Effector memory CD8-positive, alpha-beta T cell (primary cell): ENCODE results near the gene ROBO2.

Source experiments
- ATAC-seq: fragments of 150-1000 bp; cut with Tn5 transposase; replicated peaks from 2 replicates; pipeline ENCODE4 v1.10.0; 2021; ENCODE audit warnings: mild to moderate bottlenecking, moderate library complexity
- DNase-seq, 3 experiments: peaks; one replicate each; pipeline ENCODE4 v3.0.0; 2021
- H3K27ac Mint-ChIP-seq, 2 donors: one replicate each; pipeline ENCODE4 v1.8.0; 2022; ENCODE audit warnings: mild to moderate bottlenecking in 2 of 2, mixed read lengths in 2 of 2, moderate library complexity in 2 of 2
- H3K27me3 Mint-ChIP-seq, 2 donors: one replicate each; pipeline ENCODE4 v1.8.0; 2022; ENCODE audit warnings: mixed read lengths in 2 of 2
- H3K36me3 Mint-ChIP-seq: one replicate; pipeline ENCODE4 v1.8.0; 2022; ENCODE audit warnings: mild to moderate bottlenecking, moderate library complexity, mixed read lengths; ENCODE audit not compliant: insufficient read depth
- H3K4me1 Mint-ChIP-seq, 2 donors: one replicate each; pipeline ENCODE4 v1.8.0; 2022; ENCODE audit warnings: low read depth in 2 of 2, mixed read lengths in 2 of 2
- H3K4me3 Mint-ChIP-seq, 2 donors: one replicate each; pipeline ENCODE4 v1.8.0; 2022; ENCODE audit warnings: mild to moderate bottlenecking in 2 of 2, mixed read lengths in 2 of 2, moderate library complexity in 2 of 2
- H3K9me3 Mint-ChIP-seq, 2 donors: one replicate each; pipeline ENCODE4 v1.8.0; 2022; ENCODE audit warnings: mixed read lengths in 2 of 2

Gene ROBO2

DNA sequence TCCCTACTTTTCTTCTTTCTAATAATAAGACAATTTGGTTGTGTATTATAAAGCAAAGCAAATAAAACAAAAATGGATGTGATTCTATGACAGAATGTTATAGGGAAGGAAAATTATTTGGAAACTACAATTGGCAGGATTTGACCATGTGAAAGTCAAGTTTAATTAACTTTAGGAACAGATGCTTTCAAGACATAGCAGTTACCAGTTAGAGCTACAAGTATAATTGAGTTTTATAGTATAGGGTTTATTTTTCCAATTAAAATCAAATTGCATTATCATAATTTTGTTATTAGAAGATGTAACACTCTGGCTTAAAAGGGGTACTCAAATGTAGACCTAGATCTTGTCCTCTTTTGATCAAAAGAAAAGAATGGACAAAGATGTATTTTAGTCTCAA lies 110.9 kb downstream of the ROBO2 start:
- DNase-seq (no peak), ATAC-seq (no peak)
- no peak overlapping the region for H3K4me3 Mint-ChIP-seq
- peaks cover 0 to 9% of the 10 kb centered on the region in 2 donors for H3K9me3 Mint-ChIP-seq
- no peaks in the 10 kb centered on the region for H3K36me3 Mint-ChIP-seq
- no peak overlapping the region for H3K27ac Mint-ChIP-seq
- no peaks in the 10 kb centered on the region for H3K27me3 Mint-ChIP-seq
- no peaks in the 10 kb centered on the region for H3K4me1 Mint-ChIP-seq

DNA sequence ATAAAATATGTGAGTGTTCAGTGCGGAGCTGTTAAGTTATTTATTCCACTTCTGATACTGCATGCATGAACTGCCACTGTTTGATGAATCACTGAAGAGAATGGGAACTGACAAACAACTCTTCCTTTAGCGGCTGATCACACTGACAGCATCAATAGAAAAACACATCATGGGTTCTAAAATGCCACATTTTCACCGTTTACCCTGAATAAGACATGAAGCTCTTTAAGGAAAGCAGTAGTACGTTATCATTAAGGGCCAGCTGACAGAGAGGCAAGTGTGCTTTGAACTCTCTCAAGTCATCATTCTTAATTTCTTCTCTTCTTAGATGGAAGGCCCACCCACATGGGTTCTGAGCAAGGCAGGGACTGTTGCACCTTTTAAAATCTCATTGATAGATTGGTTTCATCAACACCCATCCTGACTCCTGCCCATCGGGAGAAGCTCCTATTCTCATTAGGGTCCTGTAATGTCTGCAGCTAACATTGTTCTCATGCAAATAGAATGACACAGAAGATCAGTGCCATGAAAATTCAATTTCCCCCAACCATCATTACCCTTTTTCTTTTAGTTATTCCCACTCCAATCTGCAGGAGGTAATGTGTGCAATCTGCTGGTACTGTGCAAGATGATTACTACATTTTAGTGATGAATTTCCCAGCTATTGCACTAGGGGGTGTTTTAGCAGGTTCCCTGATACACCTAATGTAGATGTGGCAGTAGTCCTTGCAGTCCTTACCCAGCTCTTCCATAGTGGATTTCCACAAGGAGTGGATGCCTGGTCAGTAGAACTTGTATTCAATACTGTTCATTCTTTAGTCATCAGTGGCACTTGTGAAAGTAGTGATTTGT lies 119.1 kb downstream of the ROBO2 start:
- no peak overlapping the region for H3K4me3 Mint-ChIP-seq
- no peak overlapping the region for H3K27ac Mint-ChIP-seq
- H3K4me1 Mint-ChIP-seq: no peaks in the 10 kb centered on the region
- H3K27me3 Mint-ChIP-seq: no peaks in the 10 kb centered on the region
- ATAC-seq (no peak), DNase-seq (no peak)
- H3K9me3 Mint-ChIP-seq: peaks cover 0 to 8% of the 10 kb centered on the region in 2 donors
- H3K36me3 Mint-ChIP-seq: no peaks in the 10 kb centered on the region

DNA sequence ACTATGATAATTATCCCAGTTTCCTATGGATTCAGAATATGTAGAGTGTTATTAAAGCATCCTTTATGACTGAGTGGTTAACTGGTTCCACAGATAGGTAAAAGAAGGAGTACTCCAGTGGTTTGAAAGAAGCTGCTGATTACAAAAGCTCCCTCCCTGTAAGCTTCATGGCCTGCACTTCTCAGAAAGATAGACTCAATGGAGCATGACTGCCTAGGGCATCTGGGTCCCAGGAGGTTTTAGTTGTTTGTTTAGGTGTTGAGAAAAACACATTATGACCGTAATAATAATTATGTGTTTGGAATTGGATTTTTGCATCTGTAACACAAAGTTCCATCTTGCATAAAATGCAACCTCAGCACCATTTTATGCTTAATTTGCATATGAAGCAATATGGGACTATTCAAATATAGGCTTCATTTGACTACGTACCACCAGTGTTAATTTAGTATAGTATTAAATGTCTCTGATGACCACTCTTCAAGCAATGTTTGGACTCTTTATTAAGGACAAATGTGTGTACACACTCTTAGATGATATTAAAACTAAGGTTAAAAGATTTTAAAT lies 121.1 kb downstream of the ROBO2 start:
- Mint-ChIP-seq H3K4me3 (no peak overlapping the region), H3K27me3 (no peaks in the 10 kb centered on the region)

DNA sequence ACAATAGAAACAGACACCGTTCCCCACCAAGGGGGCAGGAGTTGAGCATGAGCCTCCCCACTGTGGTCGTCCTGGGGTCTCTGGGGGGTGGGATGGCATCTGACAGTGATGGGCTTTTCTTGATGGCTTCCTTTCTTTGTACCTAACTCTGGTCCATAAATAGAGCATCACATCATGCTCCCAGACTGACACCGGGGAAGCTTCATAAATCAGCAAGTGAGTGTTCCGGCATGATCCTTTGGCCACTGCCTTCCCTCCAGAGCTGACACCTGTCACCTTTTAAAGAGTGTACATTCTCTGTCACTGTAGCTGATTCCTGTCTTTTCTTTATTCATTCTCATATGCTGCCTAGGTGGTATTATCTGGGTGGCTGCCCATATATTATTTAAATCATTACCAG lies 129.9 kb downstream of the ROBO2 start:
- no peaks in the 10 kb centered on the region for H3K27me3 Mint-ChIP-seq
- DNase-seq (no peak), ATAC-seq (no peak)
- no peak overlapping the region for H3K4me3 Mint-ChIP-seq
- H3K36me3 Mint-ChIP-seq: no peaks in the 10 kb centered on the region
- H3K27ac Mint-ChIP-seq: no peak overlapping the region
- no peaks in the 10 kb centered on the region for H3K4me1 Mint-ChIP-seq
- H3K9me3 Mint-ChIP-seq: peaks cover 0 to 4% of the 10 kb centered on the region in 2 donors

More for the DNA sequence above, 121.1 kb downstream of the ROBO2 start:
- Mint-ChIP-seq H3K4me1 (no peaks in the 10 kb centered on the region), H3K36me3 (no peaks in the 10 kb centered on the region), H3K27ac (no peak overlapping the region), H3K9me3 (peaks cover 0 to 3% of the 10 kb centered on the region in 2 donors)
- ATAC-seq (no peak), DNase-seq (no peak)

DNA sequence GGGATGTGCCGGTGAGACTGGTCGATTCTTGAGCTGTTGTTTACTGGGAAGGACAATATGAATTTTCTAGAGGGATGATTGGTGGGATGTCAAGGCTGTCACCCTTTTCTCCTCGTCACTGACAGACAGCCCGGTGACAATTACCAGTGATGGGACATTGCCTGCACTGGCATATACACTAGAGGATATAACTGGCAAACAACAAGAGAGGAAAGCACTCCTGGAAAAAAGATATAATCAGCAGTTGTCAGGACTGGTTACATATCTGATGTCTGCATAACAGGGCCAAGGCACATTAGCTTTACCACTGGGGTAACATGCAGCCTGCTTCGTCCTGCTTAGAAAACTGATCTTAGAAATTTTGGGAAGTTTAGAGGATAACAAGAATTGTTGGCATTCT lies 131.1 kb downstream of the ROBO2 start:
- ATAC-seq (no peak), DNase-seq (no peak)
- Mint-ChIP-seq H3K36me3 (no peaks in the 10 kb centered on the region), H3K27ac (no peak overlapping the region), H3K9me3 (peaks cover 11% of the 10 kb centered on the region in 2 donors), H3K4me3 (no peak overlapping the region), H3K27me3 (no peaks in the 10 kb centered on the region), H3K4me1 (no peaks in the 10 kb centered on the region)

DNA sequence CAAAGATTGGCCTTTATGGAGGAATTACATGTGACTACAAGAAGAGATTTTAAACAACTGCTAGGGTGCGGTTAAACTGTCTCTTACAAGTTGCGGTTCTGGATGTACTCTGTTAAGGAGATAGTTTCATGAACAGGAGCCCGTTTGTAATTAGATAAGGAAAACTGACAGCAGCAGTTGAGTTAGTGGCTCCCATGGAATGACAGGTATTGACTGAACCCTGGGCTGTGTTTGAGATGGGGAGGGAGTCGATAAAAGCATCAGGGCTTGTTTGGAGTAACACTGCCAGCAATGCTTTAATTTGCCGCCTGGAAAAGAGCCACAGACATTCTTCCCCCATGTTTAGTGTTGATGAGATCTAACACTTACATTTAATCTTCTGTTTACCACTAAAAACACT lies 139.9 kb downstream of the ROBO2 start:
- H3K27ac Mint-ChIP-seq: no peak overlapping the region
- no peaks in the 10 kb centered on the region for H3K27me3 Mint-ChIP-seq

DNA sequence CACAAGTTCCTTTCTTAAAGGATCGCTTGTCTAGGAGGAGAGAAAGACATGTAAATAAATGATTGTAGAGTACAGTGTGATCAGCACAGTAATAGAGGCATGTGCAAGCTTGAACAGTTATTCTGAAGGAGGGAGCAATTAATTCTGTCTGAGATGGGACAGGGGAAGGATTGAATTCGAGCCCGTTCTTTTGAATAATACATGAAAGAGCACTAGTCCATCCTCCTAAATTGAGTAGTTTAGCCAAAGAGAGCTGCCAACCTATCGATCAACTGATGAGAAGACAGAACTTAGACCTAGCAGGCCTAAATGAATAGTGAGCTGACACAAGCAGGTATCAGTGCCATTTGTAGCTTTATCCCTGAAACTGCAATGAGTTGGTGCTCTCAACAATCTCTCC lies 142.4 kb downstream of the ROBO2 start:
- no peak overlapping the region for H3K4me3 Mint-ChIP-seq
- H3K4me1 Mint-ChIP-seq: no peaks in the 10 kb centered on the region
- H3K36me3 Mint-ChIP-seq: no peaks in the 10 kb centered on the region
- H3K27ac Mint-ChIP-seq: no peak overlapping the region
- DNase-seq: no peak
- no peaks in the 10 kb centered on the region for H3K27me3 Mint-ChIP-seq
- ATAC-seq: no peak
- peaks cover 5 to 21% of the 10 kb centered on the region in 2 donors for H3K9me3 Mint-ChIP-seq

More for the DNA sequence above, 139.9 kb downstream of the ROBO2 start:
- Mint-ChIP-seq H3K4me1 (no peaks in the 10 kb centered on the region), H3K4me3 (no peak overlapping the region), H3K9me3 (peaks cover 8 to 21% of the 10 kb centered on the region in 2 donors), H3K36me3 (no peaks in the 10 kb centered on the region)
- DNase-seq: no peak
- no peak for ATAC-seq

DNA sequence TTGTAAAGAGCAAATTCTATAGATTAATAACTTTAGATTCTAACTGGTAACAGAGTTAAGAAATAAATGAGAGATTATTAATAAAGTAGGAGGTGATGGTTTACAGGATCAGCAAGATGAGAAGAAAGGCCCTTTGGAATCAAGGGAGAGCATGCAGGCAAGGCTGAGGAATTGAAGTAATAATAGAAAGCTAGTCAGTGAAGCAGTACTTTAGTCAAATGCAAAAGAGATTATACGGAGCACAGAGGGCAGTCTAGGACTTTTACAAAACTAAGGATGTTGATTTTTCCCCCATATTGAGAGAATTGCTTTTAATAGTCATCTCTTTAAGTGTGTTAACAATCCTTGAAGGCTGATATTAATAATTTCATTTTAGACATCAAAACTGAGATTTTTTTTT lies 146.4 kb downstream of the ROBO2 start:
- DNase-seq (no peak), ATAC-seq (no peak)
- no peak overlapping the region for H3K4me3 Mint-ChIP-seq
- H3K27ac Mint-ChIP-seq: no peak overlapping the region
- H3K27me3 Mint-ChIP-seq: no peaks in the 10 kb centered on the region
- peaks cover 6 to 29% of the 10 kb centered on the region in 2 donors for H3K9me3 Mint-ChIP-seq
- H3K36me3 Mint-ChIP-seq: no peaks in the 10 kb centered on the region
- H3K4me1 Mint-ChIP-seq: no peaks in the 10 kb centered on the region

DNA sequence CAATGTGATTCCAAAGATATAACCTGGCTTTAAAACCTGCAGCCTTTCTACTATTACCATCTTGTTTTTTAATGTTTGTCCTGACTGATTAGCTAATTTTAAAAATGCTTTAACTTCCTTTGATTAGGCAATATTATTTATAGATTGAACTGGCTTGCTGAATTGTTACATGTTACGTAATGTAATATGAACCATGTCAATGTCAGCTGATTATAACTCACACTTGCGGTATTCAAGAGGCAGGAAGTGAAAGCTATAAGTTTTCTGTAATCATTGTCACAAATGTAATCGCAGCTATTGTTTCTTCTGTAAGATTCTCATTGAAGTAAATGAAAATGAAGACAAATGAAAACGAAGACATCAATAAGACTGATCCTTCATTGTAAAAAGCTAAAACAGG lies 146.8 kb downstream of the ROBO2 start:
- H3K27me3 Mint-ChIP-seq: no peaks in the 10 kb centered on the region
- no peaks in the 10 kb centered on the region for H3K36me3 Mint-ChIP-seq
- H3K9me3 Mint-ChIP-seq: peaks cover 8 to 29% of the 10 kb centered on the region in 2 donors
- H3K27ac Mint-ChIP-seq: no peak overlapping the region
- ATAC-seq (no peak), DNase-seq (no peak)
- H3K4me3 Mint-ChIP-seq: no peak overlapping the region
- no peaks in the 10 kb centered on the region for H3K4me1 Mint-ChIP-seq

DNA sequence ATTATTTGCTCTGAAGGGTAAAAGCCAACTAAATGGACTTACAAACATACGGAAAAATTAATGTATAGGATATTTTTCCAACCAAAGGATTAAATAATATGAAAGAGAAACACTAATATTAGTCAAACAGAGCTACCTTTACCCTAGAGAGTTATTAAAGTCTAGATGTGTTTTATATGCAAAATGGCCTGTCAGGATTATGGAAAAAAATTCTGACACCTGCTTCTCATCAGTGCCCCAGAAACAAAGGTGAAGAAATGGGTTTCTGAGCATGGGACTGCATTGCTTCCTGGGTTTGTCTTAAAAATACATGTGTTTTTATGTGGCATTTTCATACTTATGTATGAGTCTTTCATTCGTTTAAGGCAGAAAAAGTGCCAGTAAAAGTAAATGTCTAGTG lies 148.3 kb downstream of the ROBO2 start:
- Mint-ChIP-seq H3K4me1 (no peaks in the 10 kb centered on the region), H3K27me3 (no peaks in the 10 kb centered on the region), H3K36me3 (no peaks in the 10 kb centered on the region), H3K9me3 (peaks cover 9 to 29% of the 10 kb centered on the region in 2 donors), H3K27ac (no peak overlapping the region), H3K4me3 (no peak overlapping the region)
- ATAC-seq (no peak), DNase-seq (no peak)

DNA sequence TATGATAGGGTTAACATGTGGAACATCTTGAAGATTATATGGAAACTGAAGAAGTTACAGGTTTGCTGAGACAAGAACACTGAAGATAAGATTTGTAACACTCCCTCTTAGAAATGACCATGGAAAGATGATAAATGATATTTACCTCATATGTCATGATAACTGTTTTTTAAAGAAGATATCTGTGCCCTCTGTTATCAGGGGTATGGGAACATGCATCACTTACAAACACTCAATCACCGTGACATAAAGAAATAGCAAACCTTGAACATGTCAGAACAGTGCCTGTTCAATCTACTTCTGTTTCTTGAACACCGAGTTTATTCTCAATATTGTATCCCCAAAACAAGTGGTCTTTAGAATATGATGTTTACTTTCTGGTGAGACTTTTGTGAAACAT lies 149.4 kb downstream of the ROBO2 start:
- Mint-ChIP-seq H3K4me3 (no peak overlapping the region), H3K27me3 (no peaks in the 10 kb centered on the region), H3K36me3 (no peaks in the 10 kb centered on the region), H3K27ac (no peak overlapping the region), H3K4me1 (no peaks in the 10 kb centered on the region), H3K9me3 (peaks cover 9 to 23% of the 10 kb centered on the region in 2 donors)
- ATAC-seq (no peak), DNase-seq (no peak)

DNA sequence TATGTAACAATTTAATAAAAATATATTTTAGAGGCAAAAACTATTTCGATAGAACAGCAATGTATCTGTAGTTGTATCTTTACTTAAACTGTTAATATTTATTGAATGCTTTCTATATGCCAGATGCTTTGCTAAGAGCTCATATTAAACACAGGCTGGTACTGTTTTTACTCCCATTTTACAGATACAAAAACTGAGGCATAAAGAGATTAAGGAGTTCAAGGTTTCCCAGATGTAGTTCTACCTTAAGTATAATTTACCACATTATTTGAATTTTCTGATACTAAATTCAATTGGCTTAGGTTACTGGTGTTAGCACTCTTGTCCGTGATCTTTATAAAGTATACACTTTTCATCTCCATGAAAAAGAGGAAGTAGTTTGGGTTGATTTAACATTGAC lies 149.8 kb downstream of the ROBO2 start:
- Mint-ChIP-seq H3K4me3 (no peak overlapping the region), H3K4me1 (no peaks in the 10 kb centered on the region), H3K27ac (no peak overlapping the region), H3K27me3 (no peaks in the 10 kb centered on the region), H3K9me3 (peaks cover 9 to 20% of the 10 kb centered on the region in 2 donors), H3K36me3 (no peaks in the 10 kb centered on the region)
- DNase-seq (no peak), ATAC-seq (no peak)

DNA sequence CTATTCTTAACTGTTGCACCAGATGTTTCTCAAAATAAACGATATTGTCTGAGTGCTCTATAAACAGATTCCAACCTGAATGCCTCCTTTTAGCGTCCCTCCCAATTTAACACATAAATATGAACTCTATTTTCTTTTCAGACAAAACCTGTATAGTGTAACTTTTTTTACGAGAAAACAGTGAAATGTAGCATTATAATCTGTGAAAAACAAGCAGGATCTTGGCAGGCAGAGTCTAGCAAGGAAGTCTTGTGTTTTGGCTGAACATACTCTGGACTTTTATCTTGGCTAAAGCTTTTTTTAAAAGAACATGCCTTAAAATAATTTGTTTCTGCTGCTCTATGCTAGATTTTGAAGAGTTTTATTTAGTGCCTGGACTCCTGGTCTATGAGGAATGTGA lies 150.5 kb downstream of the ROBO2 start:
- no peak for ATAC-seq
- H3K4me1 Mint-ChIP-seq: no peaks in the 10 kb centered on the region
- H3K4me3 Mint-ChIP-seq: no peak overlapping the region
- no peaks in the 10 kb centered on the region for H3K27me3 Mint-ChIP-seq
- DNase-seq: no peak
- H3K36me3 Mint-ChIP-seq: no peaks in the 10 kb centered on the region
- H3K27ac Mint-ChIP-seq: no peak overlapping the region
- peaks cover 6 to 14% of the 10 kb centered on the region in 2 donors for H3K9me3 Mint-ChIP-seq

DNA sequence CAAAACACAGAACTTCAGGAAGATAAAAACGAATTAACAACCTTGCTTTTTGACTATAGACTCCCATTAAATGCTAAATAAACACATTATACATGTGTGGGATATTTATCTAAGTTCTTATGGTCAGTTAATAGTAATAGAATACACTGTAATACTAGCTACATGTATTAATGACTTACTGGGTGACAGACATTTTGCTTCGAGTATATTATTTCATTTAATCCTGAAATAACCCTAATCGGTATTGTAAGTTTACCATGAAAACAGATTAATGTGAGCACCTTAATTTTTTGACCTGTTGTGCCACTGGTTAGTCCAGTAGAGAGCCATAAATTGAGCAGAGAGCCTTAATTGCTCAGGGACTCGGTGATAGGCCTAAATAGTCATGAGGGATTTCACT lies 151.1 kb downstream of the ROBO2 start:
- H3K4me1 Mint-ChIP-seq: no peaks in the 10 kb centered on the region

More for the DNA sequence above, 151.1 kb downstream of the ROBO2 start:
- Mint-ChIP-seq H3K4me3 (no peak overlapping the region), H3K36me3 (no peaks in the 10 kb centered on the region), H3K9me3 (peaks cover 5 to 9% of the 10 kb centered on the region in 2 donors), H3K27ac (no peak overlapping the region), H3K27me3 (no peaks in the 10 kb centered on the region)
- no peak for DNase-seq
- ATAC-seq: no peak
